Measurements from ENCODE around the gene DAG1.

DNA sequence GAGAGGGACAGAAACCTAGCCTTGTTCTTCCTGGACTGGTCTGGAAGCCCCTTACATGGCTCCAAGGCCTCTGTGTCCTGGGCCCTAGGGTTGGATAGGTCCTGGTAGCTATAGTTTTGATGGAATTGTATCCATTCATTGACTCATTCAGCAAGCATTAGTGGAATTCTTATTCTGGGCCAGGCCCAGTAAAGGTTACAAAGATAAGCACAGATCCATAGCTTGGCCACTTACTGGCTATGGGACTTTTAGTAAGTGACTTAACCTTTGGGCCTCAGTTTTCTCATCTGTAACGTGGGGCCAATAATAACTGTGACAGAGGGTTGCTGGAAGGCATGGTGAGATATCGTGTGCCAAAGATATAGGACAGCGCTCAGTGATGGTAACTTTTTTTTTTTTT, 13.6 kb upstream of the DAG1 start:
- TF ChIP-seq, protein P1, sequence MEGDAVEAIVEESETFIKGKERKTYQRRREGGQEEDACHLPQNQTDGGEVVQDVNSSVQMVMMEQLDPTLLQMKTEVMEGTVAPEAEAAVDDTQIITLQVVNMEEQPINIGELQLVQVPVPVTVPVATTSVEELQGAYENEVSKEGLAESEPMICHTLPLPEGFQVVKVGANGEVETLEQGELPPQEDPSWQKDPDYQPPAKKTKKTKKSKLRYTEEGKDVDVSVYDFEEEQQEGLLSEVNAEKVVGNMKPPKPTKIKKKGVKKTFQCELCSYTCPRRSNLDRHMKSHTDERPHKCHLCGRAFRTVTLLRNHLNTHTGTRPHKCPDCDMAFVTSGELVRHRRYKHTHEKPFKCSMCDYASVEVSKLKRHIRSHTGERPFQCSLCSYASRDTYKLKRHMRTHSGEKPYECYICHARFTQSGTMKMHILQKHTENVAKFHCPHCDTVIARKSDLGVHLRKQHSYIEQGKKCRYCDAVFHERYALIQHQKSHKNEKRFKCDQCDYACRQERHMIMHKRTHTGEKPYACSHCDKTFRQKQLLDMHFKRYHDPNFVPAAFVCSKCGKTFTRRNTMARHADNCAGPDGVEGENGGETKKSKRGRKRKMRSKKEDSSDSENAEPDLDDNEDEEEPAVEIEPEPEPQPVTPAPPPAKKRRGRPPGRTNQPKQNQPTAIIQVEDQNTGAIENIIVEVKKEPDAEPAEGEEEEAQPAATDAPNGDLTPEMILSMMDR (IDR thresholded peaks at IDR 0.05; ENCODE audit: low read length): no peak
- TF ChIP-seq EZH2 (IDR thresholded peaks at IDR 0.05; ENCODE audit: borderline replicate concordance, low read length): no peak

Measured in OCI-LY1 (cell line).